ENCODE measurements around the gene CACNA2D3.

Gene CACNA2D3

DNA sequence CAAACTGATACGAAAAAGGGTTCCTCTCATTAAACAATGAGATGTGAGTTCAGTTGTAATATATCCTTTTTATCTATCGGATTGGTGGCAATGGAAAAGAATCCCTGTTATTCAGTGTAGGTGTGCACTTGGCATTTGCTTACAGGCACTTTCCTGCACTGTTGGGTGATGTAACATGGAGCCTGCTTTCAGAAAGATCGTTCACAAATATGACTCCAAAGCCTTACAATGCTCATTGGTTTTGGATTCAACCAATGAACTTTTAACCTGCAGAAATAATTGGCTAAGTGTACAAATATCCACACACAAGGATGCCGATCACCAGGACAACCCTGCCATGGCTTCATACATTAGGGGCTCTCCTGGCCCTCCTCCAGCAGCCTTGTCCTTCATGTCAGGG lies 996.9 kb downstream of the CACNA2D3 start:
- FAIRE-seq = no peak

DNA sequence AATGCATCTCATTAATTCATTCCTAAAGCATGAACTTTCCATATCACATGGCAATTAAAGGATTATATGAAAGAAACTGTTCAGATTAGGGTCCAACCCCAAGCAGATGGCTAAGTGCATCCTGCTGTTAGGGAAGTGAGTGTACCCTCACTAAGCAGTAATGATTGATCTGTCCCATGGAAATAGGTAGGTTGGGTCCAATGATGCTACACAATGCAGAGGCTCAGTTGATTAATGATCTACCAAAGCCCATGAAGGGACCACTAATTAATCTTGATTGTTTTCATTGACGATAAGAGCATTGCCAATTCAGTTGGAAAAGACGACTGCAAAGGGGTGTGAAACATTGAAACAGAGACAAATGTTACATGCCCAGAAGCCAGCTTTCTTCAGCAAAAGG lies 1000.0 kb downstream of the CACNA2D3 start:
- no peak for FAIRE-seq

All from G401.6 (cell line).